Right forelimb (tissue), 1 donor: Measurements from ENCODE around the gene MGST1.
A peak's percentile ranks its signal among the peaks of the same experiment; 100 is the strongest.

Source experiments
- DNase-seq: peaks from one replicate; pipeline ENCODE4 v3.0.0-alpha.2; 2018

Gene MGST1

GRCh38 chr12:16347391-16348298, at the start of gene MGST1:
Gene MGST1 (plus strand): TSS chr12:16347645. CDS start chr12:16354253, 6,608 bp downstream.
- peak; percentile 70 for DNase-seq

GRCh38 chr12:16299403-16299802, 48.0 kb upstream of the MGST1 start:
- DNase-seq = peak; percentile 51

- DNase-seq = no peak
Observed at GRCh38 chr12:16300122-16300521, 47.3 kb upstream of the MGST1 start.

- DNase-seq = peak; percentile 49
Observed at GRCh38 chr12:16300736-16301135, 46.7 kb upstream of the MGST1 start.

- DNase-seq = no peak
Observed at GRCh38 chr12:16303939-16304338, 43.5 kb upstream of the MGST1 start.

- DNase-seq = no peak
Observed at GRCh38 chr12:16307856-16308475, 39.5 kb upstream of the MGST1 start.

GRCh38 chr12:16310934-16311333, 36.5 kb upstream of the MGST1 start:
- no peak for DNase-seq

GRCh38 chr12:16323010-16323409, 24.4 kb upstream of the MGST1 start:
- DNase-seq = no peak

- no peak for DNase-seq
Observed at GRCh38 chr12:16323638-16324037, 23.8 kb upstream of the MGST1 start.

GRCh38 chr12:16324272-16324671, 23.2 kb upstream of the MGST1 start:
- DNase-seq = no peak

- no peak for DNase-seq
Observed at GRCh38 chr12:16324772-16325171, 22.7 kb upstream of the MGST1 start.

- DNase-seq = no peak
Observed at GRCh38 chr12:16325426-16325825, 22.0 kb upstream of the MGST1 start.

GRCh38 chr12:16327963-16328362, 19.5 kb upstream of the MGST1 start:
- DNase-seq = no peak

GRCh38 chr12:16329594-16329993, 17.9 kb upstream of the MGST1 start:
- no peak for DNase-seq

GRCh38 chr12:16330560-16330959, 16.9 kb upstream of the MGST1 start:
- DNase-seq = no peak

- DNase-seq = no peak
Observed at GRCh38 chr12:16331998-16332397, 15.4 kb upstream of the MGST1 start.

- DNase-seq = no peak
Observed at GRCh38 chr12:16335838-16336237, 11.6 kb upstream of the MGST1 start.

- no peak for DNase-seq
Observed at GRCh38 chr12:16344269-16344668, 3.2 kb upstream of the MGST1 start.

- DNase-seq = no peak
Observed at GRCh38 chr12:16345105-16345504, 2.3 kb upstream of the MGST1 start.

GRCh38 chr12:16346958-16347357, 487 bp upstream of the MGST1 start:
- DNase-seq = no peak

- no peak for DNase-seq
Observed at GRCh38 chr12:16348435-16349130, 1.1 kb downstream of the MGST1 start.

GRCh38 chr12:16349131-16349460, 1.7 kb downstream of the MGST1 start:
- no peak for DNase-seq

GRCh38 chr12:16350682-16351081, 3.2 kb downstream of the MGST1 start:
- DNase-seq = no peak

- no peak for DNase-seq
Observed at GRCh38 chr12:16352481-16352880, 5.0 kb downstream of the MGST1 start.
